ENCODE data around the gene SLC25A33. TPM values are rescaled to one million over a fixed set of nuclear protein-coding genes. Genes with fewer than 3 reads are reported as not detected.

SLC25A33 gene
- total RNA-seq, 1 experiment from 2014 or later: 9.2 TPM

DNA sequence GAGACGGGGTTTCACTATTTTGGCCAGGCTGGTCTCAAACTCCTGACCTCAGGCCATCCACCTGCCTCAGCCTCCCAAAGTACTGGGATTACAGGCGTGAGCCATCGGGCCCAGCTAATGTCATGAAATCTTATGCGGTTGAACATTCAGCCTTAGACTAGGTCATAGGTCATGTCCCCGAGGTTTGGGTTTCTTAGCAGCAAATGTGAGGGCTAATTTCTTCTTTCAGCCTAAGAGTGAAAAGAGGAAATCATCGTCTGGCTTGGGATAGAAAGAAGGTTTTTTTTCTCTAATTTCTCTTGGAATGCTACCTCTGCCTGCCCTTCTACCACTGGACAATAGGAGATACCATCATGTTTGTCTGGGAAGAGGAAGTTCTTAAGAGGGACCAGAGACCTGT is 94.2 kb downstream of the SLC25A33 start:
- peaks cover 20% of the 10 kb centered on the region for H3K9me3 Mint-ChIP-seq
- no peaks in the 10 kb centered on the region for H3K27me3 Mint-ChIP-seq (ENCODE audit: low read depth)
- ATAC-seq (no peak), DNase-seq (ENCODE audit: low spot score) (no peak)
- no peaks in the 10 kb centered on the region for H3K36me3 Mint-ChIP-seq
- H3K4me1 Mint-ChIP-seq: no peaks in the 10 kb centered on the region
- H3K27ac Mint-ChIP-seq: no peak overlapping the region
- ChIA-PET CTCF (no interaction called here), POLR2A (no interaction called here)
- TF ChIP-seq, protein P1, sequence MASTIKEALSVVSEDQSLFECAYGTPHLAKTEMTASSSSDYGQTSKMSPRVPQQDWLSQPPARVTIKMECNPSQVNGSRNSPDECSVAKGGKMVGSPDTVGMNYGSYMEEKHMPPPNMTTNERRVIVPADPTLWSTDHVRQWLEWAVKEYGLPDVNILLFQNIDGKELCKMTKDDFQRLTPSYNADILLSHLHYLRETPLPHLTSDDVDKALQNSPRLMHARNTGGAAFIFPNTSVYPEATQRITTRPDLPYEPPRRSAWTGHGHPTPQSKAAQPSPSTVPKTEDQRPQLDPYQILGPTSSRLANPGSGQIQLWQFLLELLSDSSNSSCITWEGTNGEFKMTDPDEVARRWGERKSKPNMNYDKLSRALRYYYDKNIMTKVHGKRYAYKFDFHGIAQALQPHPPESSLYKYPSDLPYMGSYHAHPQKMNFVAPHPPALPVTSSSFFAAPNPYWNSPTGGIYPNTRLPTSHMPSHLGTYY (CRISPR knock-in tag; IDR thresholded peaks at IDR 0.05): no peak
- TF ChIP-seq TP53 (CRISPR knock-in tag; IDR thresholded peaks at IDR 0.05) (no peak), NFYB (CRISPR knock-in tag; conservative IDR thresholded peaks at IDR 0.05; ENCODE audit: low read depth) (no peak), ATF1 (CRISPR knock-in tag; IDR thresholded peaks at IDR 0.05) (no peak), SP1 (CRISPR knock-in tag; conservative IDR thresholded peaks at IDR 0.05) (no peak), CBFB (CRISPR knock-in tag; IDR thresholded peaks at IDR 0.05; ENCODE audit: low read depth) (no peak), CREB1 (CRISPR knock-in tag; IDR thresholded peaks at IDR 0.05) (no peak), RELA (CRISPR knock-in tag; IDR thresholded peaks at IDR 0.05; ENCODE audit: borderline replicate concordance) (no peak), FOXJ3 (CRISPR knock-in tag; IDR thresholded peaks at IDR 0.05; ENCODE audit: borderline replicate concordance) (no peak), ZNF423 (CRISPR knock-in tag; IDR thresholded peaks at IDR 0.05) (no peak)
- TF ChIP-seq, protein P2, sequence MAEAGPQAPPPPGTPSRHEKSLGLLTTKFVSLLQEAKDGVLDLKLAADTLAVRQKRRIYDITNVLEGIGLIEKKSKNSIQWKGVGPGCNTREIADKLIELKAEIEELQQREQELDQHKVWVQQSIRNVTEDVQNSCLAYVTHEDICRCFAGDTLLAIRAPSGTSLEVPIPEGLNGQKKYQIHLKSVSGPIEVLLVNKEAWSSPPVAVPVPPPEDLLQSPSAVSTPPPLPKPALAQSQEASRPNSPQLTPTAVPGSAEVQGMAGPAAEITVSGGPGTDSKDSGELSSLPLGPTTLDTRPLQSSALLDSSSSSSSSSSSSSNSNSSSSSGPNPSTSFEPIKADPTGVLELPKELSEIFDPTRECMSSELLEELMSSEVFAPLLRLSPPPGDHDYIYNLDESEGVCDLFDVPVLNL (CRISPR knock-in tag; IDR thresholded peaks at IDR 0.05; ENCODE audit: borderline replicate concordance, low read depth): no peak
- TF ChIP-seq, protein P3, sequence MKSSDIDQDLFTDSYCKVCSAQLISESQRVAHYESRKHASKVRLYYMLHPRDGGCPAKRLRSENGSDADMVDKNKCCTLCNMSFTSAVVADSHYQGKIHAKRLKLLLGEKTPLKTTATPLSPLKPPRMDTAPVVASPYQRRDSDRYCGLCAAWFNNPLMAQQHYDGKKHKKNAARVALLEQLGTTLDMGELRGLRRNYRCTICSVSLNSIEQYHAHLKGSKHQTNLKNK (CRISPR knock-in tag; IDR thresholded peaks at IDR 0.05): no peak
- TF ChIP-seq, protein P4, sequence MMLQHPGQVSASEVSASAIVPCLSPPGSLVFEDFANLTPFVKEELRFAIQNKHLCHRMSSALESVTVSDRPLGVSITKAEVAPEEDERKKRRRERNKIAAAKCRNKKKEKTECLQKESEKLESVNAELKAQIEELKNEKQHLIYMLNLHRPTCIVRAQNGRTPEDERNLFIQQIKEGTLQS (CRISPR knock-in tag; conservative IDR thresholded peaks at IDR 0.05): no peak
- TF ChIP-seq, protein P5, sequence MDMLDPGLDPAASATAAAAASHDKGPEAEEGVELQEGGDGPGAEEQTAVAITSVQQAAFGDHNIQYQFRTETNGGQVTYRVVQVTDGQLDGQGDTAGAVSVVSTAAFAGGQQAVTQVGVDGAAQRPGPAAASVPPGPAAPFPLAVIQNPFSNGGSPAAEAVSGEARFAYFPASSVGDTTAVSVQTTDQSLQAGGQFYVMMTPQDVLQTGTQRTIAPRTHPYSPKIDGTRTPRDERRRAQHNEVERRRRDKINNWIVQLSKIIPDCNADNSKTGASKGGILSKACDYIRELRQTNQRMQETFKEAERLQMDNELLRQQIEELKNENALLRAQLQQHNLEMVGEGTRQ (CRISPR knock-in tag; IDR thresholded peaks at IDR 0.05): no peak
- TF ChIP-seq, protein P6, sequence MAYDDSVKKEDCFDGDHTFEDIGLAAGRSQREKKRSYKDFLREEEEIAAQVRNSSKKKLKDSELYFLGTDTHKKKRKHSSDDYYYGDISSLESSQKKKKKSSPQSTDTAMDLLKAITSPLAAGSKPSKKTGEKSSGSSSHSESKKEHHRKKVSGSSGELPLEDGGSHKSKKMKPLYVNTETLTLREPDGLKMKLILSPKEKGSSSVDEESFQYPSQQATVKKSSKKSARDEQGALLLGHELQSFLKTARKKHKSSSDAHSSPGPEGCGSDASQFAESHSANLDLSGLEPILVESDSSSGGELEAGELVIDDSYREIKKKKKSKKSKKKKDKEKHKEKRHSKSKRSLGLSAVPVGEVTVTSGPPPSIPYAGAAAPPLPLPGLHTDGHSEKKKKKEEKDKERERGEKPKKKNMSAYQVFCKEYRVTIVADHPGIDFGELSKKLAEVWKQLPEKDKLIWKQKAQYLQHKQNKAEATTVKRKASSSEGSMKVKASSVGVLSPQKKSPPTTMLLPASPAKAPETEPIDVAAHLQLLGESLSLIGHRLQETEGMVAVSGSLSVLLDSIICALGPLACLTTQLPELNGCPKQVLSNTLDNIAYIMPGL (CRISPR knock-in tag; IDR thresholded peaks at IDR 0.05): no peak
- TF ChIP-seq, protein P7, sequence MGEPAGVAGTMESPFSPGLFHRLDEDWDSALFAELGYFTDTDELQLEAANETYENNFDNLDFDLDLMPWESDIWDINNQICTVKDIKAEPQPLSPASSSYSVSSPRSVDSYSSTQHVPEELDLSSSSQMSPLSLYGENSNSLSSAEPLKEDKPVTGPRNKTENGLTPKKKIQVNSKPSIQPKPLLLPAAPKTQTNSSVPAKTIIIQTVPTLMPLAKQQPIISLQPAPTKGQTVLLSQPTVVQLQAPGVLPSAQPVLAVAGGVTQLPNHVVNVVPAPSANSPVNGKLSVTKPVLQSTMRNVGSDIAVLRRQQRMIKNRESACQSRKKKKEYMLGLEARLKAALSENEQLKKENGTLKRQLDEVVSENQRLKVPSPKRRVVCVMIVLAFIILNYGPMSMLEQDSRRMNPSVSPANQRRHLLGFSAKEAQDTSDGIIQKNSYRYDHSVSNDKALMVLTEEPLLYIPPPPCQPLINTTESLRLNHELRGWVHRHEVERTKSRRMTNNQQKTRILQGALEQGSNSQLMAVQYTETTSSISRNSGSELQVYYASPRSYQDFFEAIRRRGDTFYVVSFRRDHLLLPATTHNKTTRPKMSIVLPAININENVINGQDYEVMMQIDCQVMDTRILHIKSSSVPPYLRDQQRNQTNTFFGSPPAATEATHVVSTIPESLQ (CRISPR knock-in tag; IDR thresholded peaks at IDR 0.05): no peak
- TF ChIP-seq, protein P8, sequence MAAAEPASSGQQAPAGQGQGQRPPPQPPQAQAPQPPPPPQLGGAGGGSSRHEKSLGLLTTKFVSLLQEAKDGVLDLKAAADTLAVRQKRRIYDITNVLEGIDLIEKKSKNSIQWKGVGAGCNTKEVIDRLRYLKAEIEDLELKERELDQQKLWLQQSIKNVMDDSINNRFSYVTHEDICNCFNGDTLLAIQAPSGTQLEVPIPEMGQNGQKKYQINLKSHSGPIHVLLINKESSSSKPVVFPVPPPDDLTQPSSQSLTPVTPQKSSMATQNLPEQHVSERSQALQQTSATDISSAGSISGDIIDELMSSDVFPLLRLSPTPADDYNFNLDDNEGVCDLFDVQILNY (CRISPR knock-in tag; IDR thresholded peaks at IDR 0.05): no peak
- TF ChIP-seq, protein P9, sequence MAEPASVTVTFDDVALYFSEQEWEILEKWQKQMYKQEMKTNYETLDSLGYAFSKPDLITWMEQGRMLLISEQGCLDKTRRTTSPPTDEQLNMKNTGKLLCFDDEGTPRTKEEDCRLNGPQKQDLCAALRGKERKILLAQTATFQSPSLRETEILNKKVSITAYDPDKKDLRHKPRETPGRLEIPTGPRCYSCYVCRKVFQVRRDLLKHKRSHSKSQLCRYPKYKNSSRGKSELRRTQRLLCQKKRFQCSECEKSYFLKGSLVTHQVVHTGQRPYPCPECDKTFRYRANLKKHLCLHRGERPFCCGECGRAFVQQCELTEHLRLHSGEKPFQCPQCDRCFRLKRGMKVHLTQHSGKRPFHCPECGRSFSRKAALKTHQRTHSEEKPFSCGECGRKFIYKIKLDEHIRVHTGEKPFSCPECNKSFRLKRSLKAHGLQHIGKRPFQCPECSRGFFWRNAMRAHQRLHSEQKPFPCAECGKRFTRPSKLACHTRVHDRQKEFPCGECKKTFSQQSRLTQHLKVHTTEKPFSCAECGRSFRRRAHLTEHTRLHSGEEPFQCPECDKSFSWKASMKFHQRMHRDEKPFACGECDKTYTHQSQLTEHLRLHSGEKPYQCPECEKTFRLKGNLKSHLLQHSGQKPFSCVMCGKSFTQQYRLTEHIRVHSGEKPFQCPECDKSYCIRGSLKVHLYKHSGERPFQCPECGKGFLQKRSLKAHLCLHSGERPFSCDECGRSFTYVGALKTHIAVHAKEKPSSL (CRISPR knock-in tag; conservative IDR thresholded peaks at IDR 0.05): no peak
- TF ChIP-seq, protein P10, sequence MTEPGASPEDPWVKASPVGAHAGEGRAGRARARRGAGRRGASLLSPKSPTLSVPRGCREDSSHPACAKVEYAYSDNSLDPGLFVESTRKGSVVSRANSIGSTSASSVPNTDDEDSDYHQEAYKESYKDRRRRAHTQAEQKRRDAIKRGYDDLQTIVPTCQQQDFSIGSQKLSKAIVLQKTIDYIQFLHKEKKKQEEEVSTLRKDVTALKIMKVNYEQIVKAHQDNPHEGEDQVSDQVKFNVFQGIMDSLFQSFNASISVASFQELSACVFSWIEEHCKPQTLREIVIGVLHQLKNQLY (CRISPR knock-in tag; IDR thresholded peaks at IDR 0.05): no peak
- no peak overlapping the region for H3K4me3 Mint-ChIP-seq

Measured in WTC11 (cell line).